GM18520 (cell line): ENCODE measurements around the gene THSD7B.
"Not testable (repeated sequence)": the region's sequence is repeated elsewhere in the genome, so short reads cannot be mapped to it uniquely, and the experiment has no call there.

ENCODE experiments used
- ATAC-seq: cut with Tn5 transposase; IDR thresholded peaks from one replicate; pipeline ENCODE4 v1.9.1; 2021; ENCODE audit not compliant: unreplicated experiment

THSD7B gene

GRCh38 chr2:136932700-136933099 is 167.4 kb downstream of the THSD7B start:
- no peak for ATAC-seq

- ATAC-seq, result no peak
Observed at GRCh38 chr2:136935119-136935518, 169.8 kb downstream of the THSD7B start.

- no peak for ATAC-seq
Observed at GRCh38 chr2:136956050-136956449, 190.7 kb downstream of the THSD7B start.

- no peak for ATAC-seq
Observed at GRCh38 chr2:136957044-136957443, 191.7 kb downstream of the THSD7B start.

GRCh38 chr2:136962105-136962725 is 196.9 kb downstream of the THSD7B start:
- ATAC-seq, result no peak

GRCh38 chr2:136966485-136966884 is 201.1 kb downstream of the THSD7B start:
- ATAC-seq, result no peak

- ATAC-seq, result no peak
Observed at GRCh38 chr2:136980303-136980702, 215.0 kb downstream of the THSD7B start.

GRCh38 chr2:136981689-136982088 is 216.3 kb downstream of the THSD7B start:
- not testable (repeated sequence) for ATAC-seq

- no peak for ATAC-seq
Observed at GRCh38 chr2:136985044-136985443, 219.7 kb downstream of the THSD7B start.

- ATAC-seq, result no peak
Observed at GRCh38 chr2:136986605-136987221, 221.4 kb downstream of the THSD7B start.

GRCh38 chr2:136990316-136990715 is 225.0 kb downstream of the THSD7B start:
- ATAC-seq, result no peak

- ATAC-seq, result no peak
Observed at GRCh38 chr2:136994793-136995192, 229.4 kb downstream of the THSD7B start.

- no peak for ATAC-seq
Observed at GRCh38 chr2:136997557-136997956, 232.2 kb downstream of the THSD7B start.

- ATAC-seq, result no peak
Observed at GRCh38 chr2:137000811-137001210, 235.5 kb downstream of the THSD7B start.

- ATAC-seq, result no peak
Observed at GRCh38 chr2:137002896-137003295, 237.6 kb downstream of the THSD7B start.

GRCh38 chr2:137005210-137005609 is 239.9 kb downstream of the THSD7B start:
- ATAC-seq, result no peak

- ATAC-seq, result no peak
Observed at GRCh38 chr2:137007938-137008337, 242.6 kb downstream of the THSD7B start.

- no peak for ATAC-seq
Observed at GRCh38 chr2:137009953-137010352, 244.6 kb downstream of the THSD7B start.

- no peak for ATAC-seq
Observed at GRCh38 chr2:137020452-137021196, 255.3 kb downstream of the THSD7B start.

- ATAC-seq, result no peak
Observed at GRCh38 chr2:137021763-137022162, 256.4 kb downstream of the THSD7B start.

- ATAC-seq, result no peak
Observed at GRCh38 chr2:137023205-137023604, 257.9 kb downstream of the THSD7B start.

- ATAC-seq, result no peak
Observed at GRCh38 chr2:137031731-137032130, 266.4 kb downstream of the THSD7B start.
